Astrocyte (in vitro differentiated cells and primary cell): ENCODE measurements around the gene ELOVL1.

Source experiments
- EZH2 ChIP-seq: IDR thresholded peaks from 2 replicates; pipeline ENCODE4 v1.6.1; 2012; ENCODE audit warnings: mild to moderate bottlenecking, low read length, inconsistent platforms; ENCODE audit not compliant: insufficient read depth
- TF ChIP-seq, protein P1 (sequence below): IDR thresholded peaks from 2 replicates; pipeline ENCODE4 v1.5.1; 2011; ENCODE audit warnings: low read depth, mild to moderate bottlenecking, inconsistent platforms, low read length, moderate library complexity; ENCODE audit not compliant: insufficient read depth

DNA sequence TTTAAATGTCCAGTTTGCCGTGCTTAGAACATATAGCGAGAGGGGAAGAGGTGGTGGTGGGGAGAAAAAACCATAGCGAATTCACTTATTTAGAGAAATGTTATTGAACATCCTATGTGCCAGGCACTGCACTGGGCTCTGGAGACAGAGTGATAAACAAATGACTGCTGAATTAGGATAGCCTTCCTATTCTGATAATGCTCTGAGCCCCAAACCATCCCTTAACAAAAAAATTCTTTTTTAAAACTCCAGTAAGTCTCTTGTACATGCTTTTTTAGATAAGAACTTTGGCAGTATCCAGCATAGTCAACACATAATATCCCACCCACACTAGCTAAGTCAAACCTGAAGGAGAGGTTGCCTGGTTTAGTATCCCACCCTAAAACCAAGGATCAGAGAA, 30.4 kb upstream of the ELOVL1 start:
- TF ChIP-seq, protein P1, sequence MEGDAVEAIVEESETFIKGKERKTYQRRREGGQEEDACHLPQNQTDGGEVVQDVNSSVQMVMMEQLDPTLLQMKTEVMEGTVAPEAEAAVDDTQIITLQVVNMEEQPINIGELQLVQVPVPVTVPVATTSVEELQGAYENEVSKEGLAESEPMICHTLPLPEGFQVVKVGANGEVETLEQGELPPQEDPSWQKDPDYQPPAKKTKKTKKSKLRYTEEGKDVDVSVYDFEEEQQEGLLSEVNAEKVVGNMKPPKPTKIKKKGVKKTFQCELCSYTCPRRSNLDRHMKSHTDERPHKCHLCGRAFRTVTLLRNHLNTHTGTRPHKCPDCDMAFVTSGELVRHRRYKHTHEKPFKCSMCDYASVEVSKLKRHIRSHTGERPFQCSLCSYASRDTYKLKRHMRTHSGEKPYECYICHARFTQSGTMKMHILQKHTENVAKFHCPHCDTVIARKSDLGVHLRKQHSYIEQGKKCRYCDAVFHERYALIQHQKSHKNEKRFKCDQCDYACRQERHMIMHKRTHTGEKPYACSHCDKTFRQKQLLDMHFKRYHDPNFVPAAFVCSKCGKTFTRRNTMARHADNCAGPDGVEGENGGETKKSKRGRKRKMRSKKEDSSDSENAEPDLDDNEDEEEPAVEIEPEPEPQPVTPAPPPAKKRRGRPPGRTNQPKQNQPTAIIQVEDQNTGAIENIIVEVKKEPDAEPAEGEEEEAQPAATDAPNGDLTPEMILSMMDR: no peak
- no peak for TF ChIP-seq EZH2
